GM12891 (cell line): ENCODE data around the gene TSFM.

ENCODE experiments used
- POLR2A ChIP-seq: IDR thresholded peaks from 2 replicates; pipeline ENCODE4 v1.6.1; 2011; ENCODE audit warnings: low read depth, low read length, control low read depth
- POLR2AphosphoS5 ChIP-seq: IDR thresholded peaks from 2 replicates; pipeline ENCODE4 v1.6.1; 2011; ENCODE audit warnings: low read depth, low read length, control low read depth

GRCh38 chr12:57809425-57809824, 26.8 kb downstream of the TSFM start:
- TF ChIP-seq POLR2A (no peak), POLR2AphosphoS5 (no peak)
